Uterus (tissue), 4 donors: Measurements from ENCODE around the gene AP3B1. TPM values are rescaled to one million over a fixed set of nuclear protein-coding genes. Genes with fewer than 3 reads are reported as not detected.

ENCODE experiments used
- DNase-seq, 2 donors: peaks; one replicate each; pipeline ENCODE4 v3.0.0-alpha.2; 2019 to 2020
- H3K27ac ChIP-seq, 2 donors: fragments of 200-600 bp; sonication (generic); 1 replicate in 1 of 2; 2 replicates in 1 of 2; pipeline ENCODE4 v1.5.1; 2016 to 2018
- H3K27me3 ChIP-seq, 2 donors: fragments of 200-600 bp; sonication (generic); one replicate each; pipeline ENCODE4 v1.5.1; 2018 to 2019; ENCODE audit warnings: control low read depth in 1 of 2
- H3K36me3 ChIP-seq, 2 donors: fragments of 200-600 bp; sonication (generic); one replicate each; pipeline ENCODE4 v1.5.1; 2019; ENCODE audit warnings: control low read depth in 1 of 2
- H3K4me1 ChIP-seq, 2 donors: fragments of 200-600 bp; sonication (generic); one replicate each; pipeline ENCODE4 v1.5.1; 2018 to 2019; ENCODE audit warnings: control low read depth in 1 of 2
- H3K4me3 ChIP-seq, 2 donors: fragments of 200-600 bp; sonication (generic); 1 replicate in 1 of 2; 2 replicates in 1 of 2; pipeline ENCODE4 v1.5.1; 2018 to 2019; ENCODE audit warnings: mild to moderate bottlenecking in 1 of 2
- H3K9me3 ChIP-seq, 2 donors: fragments of 200-600 bp; sonication (generic); one replicate each; pipeline ENCODE4 v1.5.1; 2019; ENCODE audit warnings: control low read depth in 1 of 2
- CTCF ChIP-seq, 4 experiments: fragments of 200-600 bp in 2 of 4; fragments of 450-650 bp in 2 of 4; sonication (generic) in 2 of 4; IDR thresholded peaks; one replicate each; pipeline ENCODE4 v1.5.1; 2016 to 2019; ENCODE audit warnings: antibody characterized with exemption in 4 of 4, mild to moderate bottlenecking in 2 of 4, moderate library complexity in 1 of 4
- POLR2A ChIP-seq, 2 donors: fragments of 450-650 bp; IDR thresholded peaks; one replicate each; pipeline ENCODE4 v1.6.1; 2016; ENCODE audit warnings: antibody characterized with exemption in 2 of 2, mild to moderate bottlenecking in 1 of 2, moderate library complexity in 1 of 2
- intact Hi-C: fragments of 100-400 bp; cut with DNase I; formaldehyde crosslinking; loops from one replicate; pipeline ENCODE4 v1.15.1; 2023; ENCODE audit warnings: low total_unique reads
- total RNA-seq, 4 donors: library from RNA; depleted of rRNA in 3 of 4; stranded (reverse); fragments of >200 nt in 3 of 4; gene quantifications; one replicate each; pipeline versions ENCODE4 v1.1.0 to v1.2.4, GENCODE V29; 2014 to 2023
- donor health status: DM: yes; HTN: yes; CAD: no.

AP3B1 gene
- total RNA-seq, 4 donors from 2014 or later = 15.9 to 67.1 (median 33.4) TPM

GRCh38 chr5:78242001-78242400 is 52.5 kb downstream of the AP3B1 start:
- Histone ChIP-seq H3K4me1 (no peaks in the 10 kb centered on the region), H3K4me3 (no peak overlapping the region), H3K27ac (no peak overlapping the region), H3K36me3 (no peaks in the 10 kb centered on the region), H3K9me3 (no peaks in the 10 kb centered on the region), H3K27me3 (no peaks in the 10 kb centered on the region)
- intact Hi-C loops = no loop called here
- TF ChIP-seq CTCF (IDR thresholded peaks at IDR 0.05) (no peak), POLR2A (IDR thresholded peaks at IDR 0.05) (no peak)
- no peak for DNase-seq

GRCh38 chr5:78237911-78238310 is 56.6 kb downstream of the AP3B1 start:
- Histone ChIP-seq H3K4me1 (no peaks in the 10 kb centered on the region), H3K27ac (no peak overlapping the region), H3K27me3 (no peaks in the 10 kb centered on the region), H3K36me3 (no peaks in the 10 kb centered on the region), H3K4me3 (no peak overlapping the region), H3K9me3 (no peaks in the 10 kb centered on the region)
- DNase-seq = no peak
- no peak for TF ChIP-seq CTCF (IDR thresholded peaks at IDR 0.05)
- TF ChIP-seq POLR2A (IDR thresholded peaks at IDR 0.05) = no peak
- intact Hi-C loops = no loop called here

- H3K4me3 ChIP-seq = no peak overlapping the region
- no peak for DNase-seq
- no peaks in the 10 kb centered on the region for H3K27me3 ChIP-seq
- H3K36me3 ChIP-seq = no peaks in the 10 kb centered on the region
- H3K27ac ChIP-seq = no peak overlapping the region
- no peaks in the 10 kb centered on the region for H3K4me1 ChIP-seq
- intact Hi-C loops = no loop called here
- H3K9me3 ChIP-seq = no peaks in the 10 kb centered on the region
- no peak for TF ChIP-seq POLR2A (IDR thresholded peaks at IDR 0.05)
These were observed 58.5 kb downstream of the AP3B1 start for GRCh38 chr5:78236046-78236445.

GRCh38 chr5:78235289-78235688 is 59.2 kb downstream of the AP3B1 start:
- Histone ChIP-seq H3K4me1 (no peaks in the 10 kb centered on the region), H3K9me3 (no peaks in the 10 kb centered on the region), H3K36me3 (no peaks in the 10 kb centered on the region), H3K27me3 (no peaks in the 10 kb centered on the region), H3K27ac (no peak overlapping the region), H3K4me3 (no peak overlapping the region)
- intact Hi-C loops = no loop called here
- TF ChIP-seq POLR2A (IDR thresholded peaks at IDR 0.05) (no peak), CTCF (IDR thresholded peaks at IDR 0.05) (no peak)
- DNase-seq = no peak

GRCh38 chr5:78234804-78235203 is 59.7 kb downstream of the AP3B1 start:
- Histone ChIP-seq H3K27ac (no peak overlapping the region), H3K36me3 (no peaks in the 10 kb centered on the region), H3K4me3 (no peak overlapping the region), H3K27me3 (no peaks in the 10 kb centered on the region), H3K4me1 (no peaks in the 10 kb centered on the region), H3K9me3 (no peaks in the 10 kb centered on the region)
- intact Hi-C loops = no loop called here
- TF ChIP-seq POLR2A (IDR thresholded peaks at IDR 0.05) = no peak
- TF ChIP-seq CTCF (IDR thresholded peaks at IDR 0.05) = no peak
- DNase-seq = no peak

GRCh38 chr5:78232163-78232562 is 62.3 kb downstream of the AP3B1 start:
- DNase-seq = no peak
- intact Hi-C loops = no loop called here
- no peaks in the 10 kb centered on the region for H3K4me1 ChIP-seq
- no peak overlapping the region for H3K4me3 ChIP-seq
- no peaks in the 10 kb centered on the region for H3K9me3 ChIP-seq
- H3K27me3 ChIP-seq = no peaks in the 10 kb centered on the region
- no peak for TF ChIP-seq CTCF (IDR thresholded peaks at IDR 0.05)
- no peak overlapping the region for H3K27ac ChIP-seq
- no peaks in the 10 kb centered on the region for H3K36me3 ChIP-seq
